ENCODE measurements around the gene PCSK5.

GRCh38 chr9:76038431-76038830 lies 148.0 kb downstream of the PCSK5 start:
- TF ChIP-seq, protein P1, sequence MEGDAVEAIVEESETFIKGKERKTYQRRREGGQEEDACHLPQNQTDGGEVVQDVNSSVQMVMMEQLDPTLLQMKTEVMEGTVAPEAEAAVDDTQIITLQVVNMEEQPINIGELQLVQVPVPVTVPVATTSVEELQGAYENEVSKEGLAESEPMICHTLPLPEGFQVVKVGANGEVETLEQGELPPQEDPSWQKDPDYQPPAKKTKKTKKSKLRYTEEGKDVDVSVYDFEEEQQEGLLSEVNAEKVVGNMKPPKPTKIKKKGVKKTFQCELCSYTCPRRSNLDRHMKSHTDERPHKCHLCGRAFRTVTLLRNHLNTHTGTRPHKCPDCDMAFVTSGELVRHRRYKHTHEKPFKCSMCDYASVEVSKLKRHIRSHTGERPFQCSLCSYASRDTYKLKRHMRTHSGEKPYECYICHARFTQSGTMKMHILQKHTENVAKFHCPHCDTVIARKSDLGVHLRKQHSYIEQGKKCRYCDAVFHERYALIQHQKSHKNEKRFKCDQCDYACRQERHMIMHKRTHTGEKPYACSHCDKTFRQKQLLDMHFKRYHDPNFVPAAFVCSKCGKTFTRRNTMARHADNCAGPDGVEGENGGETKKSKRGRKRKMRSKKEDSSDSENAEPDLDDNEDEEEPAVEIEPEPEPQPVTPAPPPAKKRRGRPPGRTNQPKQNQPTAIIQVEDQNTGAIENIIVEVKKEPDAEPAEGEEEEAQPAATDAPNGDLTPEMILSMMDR (conservative IDR thresholded peaks at IDR 0.05; ENCODE audit: low read length) = no peak
- TF ChIP-seq EZH2phosphoT487 (IDR thresholded peaks at IDR 0.05; ENCODE audit: borderline replicate concordance, low read depth, low read length) = no peak

Measured in OCI-LY7 (cell line).